SK-N-SH treated with all-trans-retinoic acid at 6 μM for 48 hours (cell line): ENCODE data around the gene LSS.

Experiments
- ATAC-seq: fragments of 200-7000 bp; cut with Tn5 transposase; 3 replicates; pipeline ENCODE4 v1.9.1; 2020; ENCODE audit warnings: mild to moderate bottlenecking, moderate library complexity
- ARNTL ChIP-seq: fragments of 450-650 bp; formaldehyde crosslinking; IDR thresholded peaks from 2 replicates; pipeline ENCODE4 v1.5.0; 2020; ENCODE audit warnings: low read depth, mild to moderate bottlenecking, moderate library complexity, borderline replicate concordance
- BACH2 ChIP-seq: fragments of 250-450 bp; sonication (Bioruptor Pico); IDR thresholded peaks from 2 replicates; pipeline ENCODE4 v1.9.0; 2021; ENCODE audit warnings: mild to moderate bottlenecking, borderline replicate concordance
- ESRRG ChIP-seq: fragments of 250-450 bp; sonication (Bioruptor Pico); IDR thresholded peaks from 2 replicates; pipeline ENCODE4 v1.6.1; 2021; ENCODE audit warnings: mild to moderate bottlenecking
- GLIS3 ChIP-seq: fragments of 250-450 bp; sonication (Bioruptor Pico); IDR thresholded peaks from 2 replicates; pipeline ENCODE4 v1.5.0; 2020; ENCODE audit warnings: mild to moderate bottlenecking, moderate library complexity
- ISL1 ChIP-seq: fragments of 250-450 bp; sonication (Bioruptor Pico); IDR thresholded peaks from 2 replicates; pipeline ENCODE4 v2.1.2; 2022; ENCODE audit warnings: mild to moderate bottlenecking, moderate library complexity
- OSR1 ChIP-seq: fragments of 250-450 bp; sonication (Bioruptor Pico); IDR thresholded peaks from 2 replicates; pipeline ENCODE4 v1.8.0; 2022; ENCODE audit warnings: moderate library complexity, mild to moderate bottlenecking, inconsistent platforms
- RARB ChIP-seq: fragments of 250-450 bp; sonication (Bioruptor Pico); IDR thresholded peaks from 2 replicates; pipeline ENCODE4 v1.8.0; 2021; ENCODE audit warnings: mild to moderate bottlenecking, moderate library complexity
- TCF4 ChIP-seq: fragments of 250-450 bp; sonication (Bioruptor Pico); IDR thresholded peaks from 2 replicates; pipeline ENCODE4 v1.8.0; 2021; ENCODE audit warnings: mild to moderate bottlenecking, moderate library complexity, borderline replicate concordance
- TOX ChIP-seq: fragments of 250-450 bp; sonication (Bioruptor Pico); IDR thresholded peaks from 2 replicates; pipeline ENCODE4 v1.8.0; 2021; ENCODE audit warnings: mild to moderate bottlenecking, moderate library complexity, borderline replicate concordance
- ZC3H10 ChIP-seq: fragments of 250-450 bp; sonication (Bioruptor Pico); IDR thresholded peaks from 2 replicates; pipeline ENCODE4 v1.5.1; 2021; ENCODE audit warnings: mild to moderate bottlenecking, moderate library complexity
- ZFP3 ChIP-seq: fragments of 250-450 bp; sonication (Bioruptor Pico); IDR thresholded peaks from 2 replicates; pipeline ENCODE4 v1.5.0; 2020; ENCODE audit warnings: mild to moderate bottlenecking, moderate library complexity
- ZFP30 ChIP-seq: fragments of 450-650 bp; formaldehyde crosslinking; IDR thresholded peaks from 2 replicates; pipeline ENCODE4 v1.5.0; 2022; ENCODE audit warnings: mild to moderate bottlenecking, moderate library complexity
- ZNF565 ChIP-seq: fragments of 450-650 bp; formaldehyde crosslinking; conservative IDR thresholded peaks from 2 replicates; pipeline ENCODE4 v1.5.0; 2020; ENCODE audit warnings: low read depth, mild to moderate bottlenecking, moderate library complexity
- ZNF70 ChIP-seq: fragments of 450-650 bp; formaldehyde crosslinking; IDR thresholded peaks from 2 replicates; pipeline ENCODE4 v1.5.0; 2020; ENCODE audit warnings: mild to moderate bottlenecking, moderate library complexity
- ZNF8 ChIP-seq: fragments of 450-650 bp; formaldehyde crosslinking; IDR thresholded peaks from 2 replicates; pipeline ENCODE4 v1.5.0; 2020; ENCODE audit warnings: mild to moderate bottlenecking, moderate library complexity
- TF ChIP-seq, protein P1 (sequence below): fragments of 250-450 bp; sonication (Bioruptor Pico); IDR thresholded peaks from 2 replicates; pipeline ENCODE4 v1.5.1; 2021; ENCODE audit warnings: mild to moderate bottlenecking, moderate library complexity
- TF ChIP-seq, protein P2 (sequence below): fragments of 250-450 bp; sonication (Bioruptor Pico); IDR thresholded peaks from 2 replicates; pipeline ENCODE4 v1.8.0; 2020; ENCODE audit warnings: mild to moderate bottlenecking, moderate library complexity, borderline replicate concordance
- TF ChIP-seq, protein P3 (sequence below): fragments of 250-450 bp; sonication (Bioruptor Pico); IDR thresholded peaks from 2 replicates; pipeline ENCODE4 v1.8.0; 2021; ENCODE audit warnings: low read depth, mild to moderate bottlenecking, moderate library complexity, borderline replicate concordance
- TF ChIP-seq, protein P4 (sequence below): fragments of 250-450 bp; sonication (Bioruptor Pico); IDR thresholded peaks from 2 replicates; pipeline ENCODE4 v1.5.1; 2020; ENCODE audit warnings: low read depth, mild to moderate bottlenecking, moderate library complexity
- TF ChIP-seq, protein P5 (sequence below): fragments of 250-450 bp; sonication (Bioruptor Pico); IDR thresholded peaks from 2 replicates; pipeline ENCODE4 v1.5.0; 2020; ENCODE audit warnings: mild to moderate bottlenecking, moderate library complexity

Gene LSS

DNA sequence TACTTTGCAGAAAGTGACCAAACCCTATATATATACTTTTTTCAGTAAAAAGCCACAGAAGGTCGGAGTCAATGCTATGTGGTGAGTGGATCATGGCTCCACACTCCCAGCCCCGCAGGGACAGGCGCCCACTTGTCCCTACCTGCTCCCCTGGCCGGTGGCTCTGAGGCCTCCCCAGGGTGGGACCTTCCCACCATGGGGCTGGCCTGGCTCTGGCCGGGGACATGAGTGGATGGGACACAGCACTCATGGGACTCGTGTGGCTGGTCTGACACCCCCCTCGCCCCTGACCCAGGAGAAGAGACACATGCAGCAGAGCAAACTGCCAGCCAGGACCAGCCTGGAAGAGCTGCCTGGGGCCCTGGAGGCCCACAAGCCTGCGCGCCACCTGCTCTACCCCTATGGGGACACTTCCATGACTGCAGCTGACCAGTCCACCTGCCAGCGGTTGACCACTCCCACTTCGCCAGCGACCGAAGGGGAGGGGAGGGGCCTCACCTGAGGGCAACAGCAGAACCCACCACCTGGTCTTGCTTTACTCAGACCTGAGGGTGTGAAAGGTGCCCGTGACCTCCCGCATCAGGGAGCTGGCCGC is 46.5 kb downstream of the LSS start:
- TF ChIP-seq ZNF70 (CRISPR knock-in tag): no peak
- TF ChIP-seq, protein P1, sequence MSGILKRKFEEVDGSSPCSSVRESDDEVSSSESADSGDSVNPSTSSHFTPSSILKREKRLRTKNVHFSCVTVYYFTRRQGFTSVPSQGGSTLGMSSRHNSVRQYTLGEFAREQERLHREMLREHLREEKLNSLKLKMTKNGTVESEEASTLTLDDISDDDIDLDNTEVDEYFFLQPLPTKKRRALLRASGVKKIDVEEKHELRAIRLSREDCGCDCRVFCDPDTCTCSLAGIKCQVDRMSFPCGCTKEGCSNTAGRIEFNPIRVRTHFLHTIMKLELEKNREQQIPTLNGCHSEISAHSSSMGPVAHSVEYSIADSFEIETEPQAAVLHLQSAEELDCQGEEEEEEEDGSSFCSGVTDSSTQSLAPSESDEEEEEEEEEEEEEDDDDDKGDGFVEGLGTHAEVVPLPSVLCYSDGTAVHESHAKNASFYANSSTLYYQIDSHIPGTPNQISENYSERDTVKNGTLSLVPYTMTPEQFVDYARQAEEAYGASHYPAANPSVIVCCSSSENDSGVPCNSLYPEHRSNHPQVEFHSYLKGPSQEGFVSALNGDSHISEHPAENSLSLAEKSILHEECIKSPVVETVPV (CRISPR knock-in tag): no peak
- TF ChIP-seq, protein P2, sequence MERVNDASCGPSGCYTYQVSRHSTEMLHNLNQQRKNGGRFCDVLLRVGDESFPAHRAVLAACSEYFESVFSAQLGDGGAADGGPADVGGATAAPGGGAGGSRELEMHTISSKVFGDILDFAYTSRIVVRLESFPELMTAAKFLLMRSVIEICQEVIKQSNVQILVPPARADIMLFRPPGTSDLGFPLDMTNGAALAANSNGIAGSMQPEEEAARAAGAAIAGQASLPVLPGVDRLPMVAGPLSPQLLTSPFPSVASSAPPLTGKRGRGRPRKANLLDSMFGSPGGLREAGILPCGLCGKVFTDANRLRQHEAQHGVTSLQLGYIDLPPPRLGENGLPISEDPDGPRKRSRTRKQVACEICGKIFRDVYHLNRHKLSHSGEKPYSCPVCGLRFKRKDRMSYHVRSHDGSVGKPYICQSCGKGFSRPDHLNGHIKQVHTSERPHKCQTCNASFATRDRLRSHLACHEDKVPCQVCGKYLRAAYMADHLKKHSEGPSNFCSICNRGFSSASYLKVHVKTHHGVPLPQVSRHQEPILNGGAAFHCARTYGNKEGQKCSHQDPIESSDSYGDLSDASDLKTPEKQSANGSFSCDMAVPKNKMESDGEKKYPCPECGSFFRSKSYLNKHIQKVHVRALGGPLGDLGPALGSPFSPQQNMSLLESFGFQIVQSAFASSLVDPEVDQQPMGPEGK (CRISPR knock-in tag): no peak
- no peak for TF ChIP-seq BACH2 (CRISPR knock-in tag)
- TF ChIP-seq, protein P3, sequence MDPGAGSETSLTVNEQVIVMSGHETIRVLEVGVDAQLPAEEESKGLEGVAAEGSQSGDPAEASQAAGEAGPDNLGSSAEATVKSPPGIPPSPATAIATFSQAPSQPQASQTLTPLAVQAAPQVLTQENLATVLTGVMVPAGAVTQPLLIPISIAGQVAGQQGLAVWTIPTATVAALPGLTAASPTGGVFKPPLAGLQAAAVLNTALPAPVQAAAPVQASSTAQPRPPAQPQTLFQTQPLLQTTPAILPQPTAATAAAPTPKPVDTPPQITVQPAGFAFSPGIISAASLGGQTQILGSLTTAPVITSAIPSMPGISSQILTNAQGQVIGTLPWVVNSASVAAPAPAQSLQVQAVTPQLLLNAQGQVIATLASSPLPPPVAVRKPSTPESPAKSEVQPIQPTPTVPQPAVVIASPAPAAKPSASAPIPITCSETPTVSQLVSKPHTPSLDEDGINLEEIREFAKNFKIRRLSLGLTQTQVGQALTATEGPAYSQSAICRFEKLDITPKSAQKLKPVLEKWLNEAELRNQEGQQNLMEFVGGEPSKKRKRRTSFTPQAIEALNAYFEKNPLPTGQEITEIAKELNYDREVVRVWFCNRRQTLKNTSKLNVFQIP (CRISPR knock-in tag): no peak
- no peak for TF ChIP-seq ZNF565
- no peak for ATAC-seq

DNA sequence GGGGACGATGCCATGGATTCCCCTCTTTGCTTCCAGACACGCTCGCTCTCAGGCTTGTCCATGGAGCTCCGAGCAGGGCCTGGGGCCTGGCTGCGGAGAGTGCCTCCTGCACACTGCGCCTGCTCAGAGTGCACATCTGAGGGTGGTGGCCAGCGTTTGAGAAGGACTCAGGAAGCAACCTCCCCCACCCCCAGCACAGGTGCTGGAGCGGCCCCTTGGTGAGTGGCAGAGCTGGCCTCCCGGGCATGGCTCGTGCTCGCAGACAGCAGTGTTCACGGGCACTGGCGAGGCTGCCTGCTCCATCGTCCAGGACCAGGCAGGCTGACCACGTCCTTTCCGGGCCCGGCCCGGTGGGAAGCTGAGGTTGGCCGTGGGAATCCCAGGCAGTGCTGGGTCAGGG is 47.1 kb downstream of the LSS start:
- ATAC-seq: no peak
- TF ChIP-seq, protein P4, sequence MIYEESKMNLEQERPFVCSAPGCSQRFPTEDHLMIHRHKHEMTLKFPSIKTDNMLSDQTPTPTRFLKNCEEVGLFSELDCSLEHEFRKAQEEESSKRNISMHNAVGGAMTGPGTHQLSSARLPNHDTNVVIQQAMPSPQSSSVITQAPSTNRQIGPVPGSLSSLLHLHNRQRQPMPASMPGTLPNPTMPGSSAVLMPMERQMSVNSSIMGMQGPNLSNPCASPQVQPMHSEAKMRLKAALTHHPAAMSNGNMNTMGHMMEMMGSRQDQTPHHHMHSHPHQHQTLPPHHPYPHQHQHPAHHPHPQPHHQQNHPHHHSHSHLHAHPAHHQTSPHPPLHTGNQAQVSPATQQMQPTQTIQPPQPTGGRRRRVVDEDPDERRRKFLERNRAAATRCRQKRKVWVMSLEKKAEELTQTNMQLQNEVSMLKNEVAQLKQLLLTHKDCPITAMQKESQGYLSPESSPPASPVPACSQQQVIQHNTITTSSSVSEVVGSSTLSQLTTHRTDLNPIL: no peak
- TF ChIP-seq ZNF8: no peak
- TF ChIP-seq ZNF70 (CRISPR knock-in tag): no peak
- TF ChIP-seq GLIS3 (CRISPR knock-in tag): no peak
- no peak for TF ChIP-seq TCF4 (CRISPR knock-in tag)
- TF ChIP-seq, protein P5, sequence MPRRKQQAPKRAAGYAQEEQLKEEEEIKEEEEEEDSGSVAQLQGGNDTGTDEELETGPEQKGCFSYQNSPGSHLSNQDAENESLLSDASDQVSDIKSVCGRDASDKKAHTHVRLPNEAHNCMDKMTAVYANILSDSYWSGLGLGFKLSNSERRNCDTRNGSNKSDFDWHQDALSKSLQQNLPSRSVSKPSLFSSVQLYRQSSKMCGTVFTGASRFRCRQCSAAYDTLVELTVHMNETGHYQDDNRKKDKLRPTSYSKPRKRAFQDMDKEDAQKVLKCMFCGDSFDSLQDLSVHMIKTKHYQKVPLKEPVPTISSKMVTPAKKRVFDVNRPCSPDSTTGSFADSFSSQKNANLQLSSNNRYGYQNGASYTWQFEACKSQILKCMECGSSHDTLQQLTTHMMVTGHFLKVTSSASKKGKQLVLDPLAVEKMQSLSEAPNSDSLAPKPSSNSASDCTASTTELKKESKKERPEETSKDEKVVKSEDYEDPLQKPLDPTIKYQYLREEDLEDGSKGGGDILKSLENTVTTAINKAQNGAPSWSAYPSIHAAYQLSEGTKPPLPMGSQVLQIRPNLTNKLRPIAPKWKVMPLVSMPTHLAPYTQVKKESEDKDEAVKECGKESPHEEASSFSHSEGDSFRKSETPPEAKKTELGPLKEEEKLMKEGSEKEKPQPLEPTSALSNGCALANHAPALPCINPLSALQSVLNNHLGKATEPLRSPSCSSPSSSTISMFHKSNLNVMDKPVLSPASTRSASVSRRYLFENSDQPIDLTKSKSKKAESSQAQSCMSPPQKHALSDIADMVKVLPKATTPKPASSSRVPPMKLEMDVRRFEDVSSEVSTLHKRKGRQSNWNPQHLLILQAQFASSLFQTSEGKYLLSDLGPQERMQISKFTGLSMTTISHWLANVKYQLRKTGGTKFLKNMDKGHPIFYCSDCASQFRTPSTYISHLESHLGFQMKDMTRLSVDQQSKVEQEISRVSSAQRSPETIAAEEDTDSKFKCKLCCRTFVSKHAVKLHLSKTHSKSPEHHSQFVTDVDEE (CRISPR knock-in tag): no peak
- no peak for TF ChIP-seq ISL1
- no peak for TF ChIP-seq ARNTL

DNA sequence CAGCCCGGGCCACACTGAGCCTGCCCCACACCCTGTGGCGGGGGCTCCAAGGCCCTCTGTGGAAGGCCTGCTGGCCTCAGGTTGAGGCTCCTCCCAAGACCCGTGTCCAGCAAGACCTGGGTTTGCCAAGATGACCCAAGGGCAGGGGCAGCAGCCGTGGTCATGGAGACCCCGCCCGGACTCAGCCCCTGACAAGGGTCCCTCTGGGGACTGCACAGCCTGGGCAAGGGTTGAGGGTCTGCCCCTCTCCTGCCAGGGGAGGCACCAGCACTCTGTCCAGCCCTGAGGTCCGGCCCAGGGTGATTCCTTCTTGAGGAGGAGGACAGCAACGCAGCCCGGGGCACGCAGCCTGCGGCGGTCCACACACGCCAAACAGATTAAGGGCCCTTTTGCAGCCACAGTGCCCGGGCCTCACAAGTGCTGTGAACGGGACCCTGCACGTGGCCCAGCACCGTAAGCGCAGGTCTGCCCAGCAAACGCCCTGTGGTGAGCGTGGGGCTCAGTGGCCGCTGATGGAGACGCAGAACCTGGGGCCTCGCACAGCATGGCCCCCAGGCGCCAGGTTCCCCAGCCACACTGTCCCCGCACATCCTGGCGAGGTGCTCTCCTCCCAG is 47.7 kb downstream of the LSS start:
- ATAC-seq: no peak
- TF ChIP-seq GLIS3 (CRISPR knock-in tag) (no peak), ZC3H10 (no peak), BACH2 (CRISPR knock-in tag) (no peak), TOX (no peak), ZNF565 (no peak), TCF4 (CRISPR knock-in tag) (no peak), OSR1 (no peak), ARNTL (no peak), ZFP30 (no peak), ISL1 (no peak), RARB (CRISPR knock-in tag) (no peak), ZNF70 (CRISPR knock-in tag) (no peak), ESRRG (CRISPR knock-in tag) (no peak), ZFP3 (CRISPR knock-in tag) (no peak)
- TF ChIP-seq, protein P5 (CRISPR knock-in tag): no peak
- TF ChIP-seq, protein P3 (CRISPR knock-in tag): no peak
- TF ChIP-seq, protein P2 (CRISPR knock-in tag): no peak
